K562 treated with DMSO at 1 percent for 4 hours (cell line): ENCODE results near the gene SPINDOC. TPM values are rescaled to one million over a fixed set of nuclear protein-coding genes. Genes with fewer than 3 reads are reported as not detected.

Experiments used
- total RNA-seq: library from RNA; unstranded; fragments of 300-600 nt; gene quantifications from 2 replicates; pipeline ENCODE4 v1.2.3, GENCODE V29; 2022; ENCODE audit not compliant: insufficient read depth

Gene SPINDOC
- total RNA-seq, result 36.8 and 41.5 TPM in 2 replicates

GRCh38 chr11:63813035-63813562 lies at the start of gene SPINDOC:
Gene SPINDOC (plus strand): TSS chr11:63813456. CDS start chr11:63813687, 231 bp downstream.

GRCh38 chr11:63768237-63769041 lies 44.8 kb upstream of the SPINDOC start, which contains the start of gene ZFTA:
Gene ZFTA (minus strand): TSS chr11:63768775. CDS start chr11:63768622, 153 bp downstream.

GRCh38 chr11:63838678-63839507 lies 25.6 kb downstream of the SPINDOC start, which contains the start of gene MARK2:
Gene MARK2 (plus strand): TSS chr11:63839110. CDS start chr11:63839507, 397 bp downstream.

Other genes with a start within 250 kb of the SPINDOC start
- gene PLAAT3, start 199.0 kb upstream of the SPINDOC start, total RNA-seq, result 2.0 and 3.0 TPM in 2 replicates
- gene ATL3, start 142.1 kb upstream of the SPINDOC start, total RNA-seq, result 4.8 and 6.9 TPM in 2 replicates
- 264 and 273 TPM in 2 replicates for gene RTN3, start 132.0 kb upstream of the SPINDOC start, total RNA-seq
- gene ZFTA, start 44.7 kb upstream of the SPINDOC start, total RNA-seq, result 7.8 and 9.4 TPM in 2 replicates
- 36.8 and 38.6 TPM in 2 replicates for gene MARK2, start 25.7 kb downstream of the SPINDOC start, total RNA-seq
- gene RCOR2, start 103.7 kb downstream of the SPINDOC start, total RNA-seq, result 3.0 and 4.9 TPM in 2 replicates
- 9.7 and 16.5 TPM in 2 replicates for gene NAA40, start 125.5 kb downstream of the SPINDOC start, total RNA-seq
- gene COX8A, start 161.2 kb downstream of the SPINDOC start, total RNA-seq, result 987 and 993 TPM in 2 replicates
- 72.2 and 80.7 TPM in 2 replicates for gene OTUB1, start 173.0 kb downstream of the SPINDOC start, total RNA-seq
- 0.28 and 0.60 TPM in 2 replicates for gene FLRT1, start 222.5 kb downstream of the SPINDOC start, total RNA-seq